Measurements from ENCODE around the gene CACNG7. TPM values are rescaled to one million over a fixed set of nuclear protein-coding genes. Genes with fewer than 3 reads are reported as not detected.
A peak's percentile ranks its signal among the peaks of the same experiment; 100 is the strongest.

The CACNG7 gene
- total RNA-seq, 1 experiment from 2014 or later = 3.8 TPM

- DNase-seq = peak; percentile 25
- H3K27me3 ChIP-seq (ENCODE audit: control insufficient read depth, insufficient read depth, low read length) = peaks cover 29% of the 10 kb centered on the region
- no peaks in the 10 kb centered on the region for H3K36me3 ChIP-seq (replicated peaks; ENCODE audit: control insufficient read depth, insufficient read depth, low read length)
- no peak overlapping the region for H3K4me3 ChIP-seq (ENCODE audit: insufficient read depth, low read depth, low read length)
These were observed 74.6 kb downstream of the CACNG7 start for GRCh38 chr19:53983457-53984289.

- Histone ChIP-seq H3K4me3 (ENCODE audit: insufficient read depth, low read depth, low read length) (no peak overlapping the region), H3K27me3 (ENCODE audit: control insufficient read depth, insufficient read depth, low read length) (peaks cover 20% of the 10 kb centered on the region), H3K36me3 (replicated peaks; ENCODE audit: control insufficient read depth, insufficient read depth, low read length) (no peaks in the 10 kb centered on the region)
- peak; percentile 4 for DNase-seq
These were observed 76.8 kb downstream of the CACNG7 start for GRCh38 chr19:53985863-53986262.

- no peak overlapping the region for H3K4me3 ChIP-seq (ENCODE audit: insufficient read depth, low read depth, low read length)
- DNase-seq = no peak
- H3K27me3 ChIP-seq (ENCODE audit: control insufficient read depth, insufficient read depth, low read length) = peaks cover 30% of the 10 kb centered on the region
- no peaks in the 10 kb centered on the region for H3K36me3 ChIP-seq (replicated peaks; ENCODE audit: control insufficient read depth, insufficient read depth, low read length)
These were observed 79.9 kb downstream of the CACNG7 start for GRCh38 chr19:53988981-53989380.

- Histone ChIP-seq H3K36me3 (replicated peaks; ENCODE audit: control insufficient read depth, insufficient read depth, low read length) (no peaks in the 10 kb centered on the region), H3K27me3 (ENCODE audit: control insufficient read depth, insufficient read depth, low read length) (peaks cover 31% of the 10 kb centered on the region), H3K4me3 (ENCODE audit: insufficient read depth, low read depth, low read length) (no peak overlapping the region)
- peak; percentile 64 for DNase-seq
These were observed 80.8 kb downstream of the CACNG7 start for GRCh38 chr19:53989600-53990533.

- DNase-seq = peak; percentile 91
- H3K4me3 ChIP-seq (ENCODE audit: insufficient read depth, low read depth, low read length) = peak within 1 kb of the TSS; percentile 49
- peaks cover 31% of the 10 kb centered on the region for H3K27me3 ChIP-seq (ENCODE audit: control insufficient read depth, insufficient read depth, low read length)
- no peaks in the 10 kb centered on the region for H3K36me3 ChIP-seq (replicated peaks; ENCODE audit: control insufficient read depth, insufficient read depth, low read length)
These were observed 82.4 kb downstream of the CACNG7 start, which contains the start of gene CACNG6 for GRCh38 chr19:53991224-53992113. Gene CACNG6 (plus strand): TSS chr19:53991637. CDS start chr19:53992878, 1,241 bp downstream.

GRCh38 chr19:53992211-53992610 lies 83.1 kb downstream of the CACNG7 start:
- Histone ChIP-seq H3K27me3 (ENCODE audit: control insufficient read depth, insufficient read depth, low read length) (peaks cover 31% of the 10 kb centered on the region), H3K4me3 (ENCODE audit: insufficient read depth, low read depth, low read length) (peak overlapping the region; percentile 49; the same call in 1 of the 2 replicates), H3K36me3 (replicated peaks; ENCODE audit: control insufficient read depth, insufficient read depth, low read length) (no peaks in the 10 kb centered on the region)
- DNase-seq = no peak

GRCh38 chr19:53992815-53993214 lies 83.7 kb downstream of the CACNG7 start:
- Histone ChIP-seq H3K36me3 (replicated peaks; ENCODE audit: control insufficient read depth, insufficient read depth, low read length) (no peaks in the 10 kb centered on the region), H3K4me3 (ENCODE audit: insufficient read depth, low read depth, low read length) (no peak overlapping the region), H3K27me3 (ENCODE audit: control insufficient read depth, insufficient read depth, low read length) (peaks cover 31% of the 10 kb centered on the region)
- DNase-seq = peak; percentile 52

- H3K27me3 ChIP-seq (ENCODE audit: control insufficient read depth, insufficient read depth, low read length) = peaks cover 31% of the 10 kb centered on the region
These were observed 84.4 kb downstream of the CACNG7 start for GRCh38 chr19:53993448-53993847.

More at GRCh38 chr19:53993448-53993847, 84.4 kb downstream of the CACNG7 start:
- Histone ChIP-seq H3K36me3 (replicated peaks; ENCODE audit: control insufficient read depth, insufficient read depth, low read length) (no peaks in the 10 kb centered on the region), H3K4me3 (ENCODE audit: insufficient read depth, low read depth, low read length) (no peak overlapping the region)
- DNase-seq = no peak

Other genes with a start within 250 kb of the CACNG7 start
- 12.7 and 16.1 TPM in 2 replicates for gene NLRP12, start 85.0 kb upstream of the CACNG7 start, total RNA-seq (2014; rRNA removed; shearing (Covaris generic))
- 37.5 and 44.9 TPM in 2 replicates for gene MYADM, start 41.4 kb upstream of the CACNG7 start, total RNA-seq (2014; rRNA removed; shearing (Covaris generic))
- 1.1 and 1.7 TPM in 2 replicates for gene PRKCG, start 27.1 kb upstream of the CACNG7 start, total RNA-seq (2014; rRNA removed; shearing (Covaris generic))
- gene CACNG8, start 53.7 kb downstream of the CACNG7 start, total RNA-seq (2014; rRNA removed; shearing (Covaris generic)) = 0.07 and 0.59 TPM in 2 replicates
- 0.38 and 0.78 TPM in 2 replicates for gene CACNG6, start 82.4 kb downstream of the CACNG7 start, total RNA-seq (2014; rRNA removed; shearing (Covaris generic))
- not detected in 2 replicates for gene VSTM1, start 154.6 kb downstream of the CACNG7 start, total RNA-seq (2014; rRNA removed; shearing (Covaris generic))
- gene TARM1, start 172.1 kb downstream of the CACNG7 start, total RNA-seq (2014; rRNA removed; shearing (Covaris generic)) = not detected in 2 replicates
- 0.66 and 1.8 TPM in 2 replicates for gene OSCAR, start 191.5 kb downstream of the CACNG7 start, total RNA-seq (2014; rRNA removed; shearing (Covaris generic))
- 111 and 113 TPM in 2 replicates for gene NDUFA3, start 193.6 kb downstream of the CACNG7 start, total RNA-seq (2014; rRNA removed; shearing (Covaris generic))
- gene TFPT, start 206.4 kb downstream of the CACNG7 start, total RNA-seq (2014; rRNA removed; shearing (Covaris generic)) = 22.4 and 24.3 TPM in 2 replicates
- 81.7 and 100 TPM in 2 replicates for gene PRPF31, start 206.5 kb downstream of the CACNG7 start, total RNA-seq (2014; rRNA removed; shearing (Covaris generic))
- 17.0 and 24.9 TPM in 2 replicates for gene CNOT3, start 228.5 kb downstream of the CACNG7 start, total RNA-seq (2014; rRNA removed; shearing (Covaris generic))